Measurements from ENCODE around the gene GATAD2B. TPM values are rescaled to one million over a fixed set of nuclear protein-coding genes. Genes with fewer than 3 reads are reported as not detected.

The GATAD2B gene
- total and polyA plus RNA-seq, 2 donors (not counting 3 experiments of a cell fraction or from before 2014, with no cell fraction given): 8.5 to 46.3 TPM

DNA sequence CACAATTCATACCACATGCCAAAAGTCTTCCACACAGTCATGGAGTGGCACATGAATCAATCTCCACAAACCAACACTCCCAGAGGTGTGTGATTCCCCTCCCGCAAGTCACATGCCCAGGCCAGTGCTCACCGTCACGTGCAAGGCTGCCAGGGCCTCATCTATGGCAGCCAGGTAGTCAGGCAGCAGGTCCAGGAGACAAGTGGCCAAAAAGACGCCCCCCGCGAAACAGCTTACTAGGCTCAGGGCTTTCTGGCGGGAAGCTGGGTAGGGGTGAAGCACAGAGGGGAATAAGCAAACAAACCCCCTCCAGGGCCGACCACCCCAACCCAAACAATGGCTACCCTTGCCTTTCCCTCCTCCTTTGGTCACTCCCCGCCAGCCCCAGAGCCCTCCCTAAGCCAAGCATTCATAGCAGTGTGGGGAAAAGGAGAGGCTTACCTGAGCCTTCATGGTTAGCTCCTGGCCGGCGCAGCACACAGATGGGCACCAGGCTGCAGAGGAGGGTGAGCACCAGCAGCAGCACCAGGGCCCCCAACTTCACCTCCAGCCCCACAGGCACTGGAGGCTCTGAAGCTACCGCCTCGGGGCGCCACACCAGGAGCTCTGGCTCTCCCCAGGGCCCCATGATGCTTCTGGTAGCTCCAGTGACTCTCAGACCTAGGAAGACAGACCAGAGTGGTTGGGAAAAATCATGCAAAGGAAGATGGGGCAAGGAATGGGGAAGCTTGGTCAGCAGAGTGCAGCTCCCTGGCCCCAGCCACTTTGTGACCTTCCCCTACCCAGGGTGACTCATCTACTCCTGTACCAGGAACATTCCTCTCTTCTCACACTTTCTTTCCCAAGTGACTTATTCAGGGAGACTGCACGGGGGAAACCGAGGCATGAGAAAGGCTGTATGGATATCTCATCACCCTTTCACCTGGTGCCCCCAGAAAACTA is 39.6 kb upstream of the GATAD2B start:
- Histone ChIP-seq H3K4me1 (ENCODE audit: control insufficient read depth, extremely low read depth, insufficient read depth, low read length) (peaks cover 44% of the 10 kb centered on the region), H2AFZ (ENCODE audit: low read depth, low read length) (no peak overlapping the region), H3K4me2 (ENCODE audit: insufficient read depth, low read length) (peak overlapping the region; percentile 72), H3K9me1 (replicated peaks; ENCODE audit: control insufficient read depth, extremely low read depth, insufficient read depth, low read length) (no peaks in the 10 kb centered on the region), H3K79me2 (ENCODE audit: control insufficient read depth, insufficient read depth, low read length) (peaks cover 17% of the 10 kb centered on the region), H3K9me3 (replicated peaks; ENCODE audit: control insufficient read depth, insufficient read depth, low read length) (no peaks in the 10 kb centered on the region), H3K9ac (replicated peaks; ENCODE audit: extremely low read depth, insufficient read depth, low read length) (peak overlapping the region; percentile 80), H3K36me3 (ENCODE audit: control insufficient read depth in 2 of 2, extremely low read depth in 1 of 2, insufficient read depth in 2 of 2, low read length in 2 of 2) (peaks cover 0 to 8% of the 10 kb centered on the region in 2 experiments), H3K27ac (ENCODE audit: insufficient read depth, low read depth, low read length) (peak overlapping the region; percentile 64), H3K4me3 (replicated peaks in 1 of 3; ENCODE audit: insufficient read depth in 1 of 3, low read depth in 1 of 3, low read length in 3 of 3) (peak overlapping the region; percentile 27 to 73 (median 55)), H3K27me3 (ENCODE audit: control insufficient read depth in 2 of 2, insufficient read depth in 2 of 2, low read length in 2 of 2) (no peaks in the 10 kb centered on the region), H4K20me1 (replicated peaks; ENCODE audit: control insufficient read depth, extremely low read depth, insufficient read depth, low read length) (no peaks in the 10 kb centered on the region)
- peak; percentile 86 for FAIRE-seq
- TF ChIP-seq, protein P1, sequence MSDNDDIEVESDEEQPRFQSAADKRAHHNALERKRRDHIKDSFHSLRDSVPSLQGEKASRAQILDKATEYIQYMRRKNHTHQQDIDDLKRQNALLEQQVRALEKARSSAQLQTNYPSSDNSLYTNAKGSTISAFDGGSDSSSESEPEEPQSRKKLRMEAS (IDR thresholded peaks at IDR 0.05; ENCODE audit: insufficient read depth, insufficient read length): no peak
- TF ChIP-seq, protein P2, sequence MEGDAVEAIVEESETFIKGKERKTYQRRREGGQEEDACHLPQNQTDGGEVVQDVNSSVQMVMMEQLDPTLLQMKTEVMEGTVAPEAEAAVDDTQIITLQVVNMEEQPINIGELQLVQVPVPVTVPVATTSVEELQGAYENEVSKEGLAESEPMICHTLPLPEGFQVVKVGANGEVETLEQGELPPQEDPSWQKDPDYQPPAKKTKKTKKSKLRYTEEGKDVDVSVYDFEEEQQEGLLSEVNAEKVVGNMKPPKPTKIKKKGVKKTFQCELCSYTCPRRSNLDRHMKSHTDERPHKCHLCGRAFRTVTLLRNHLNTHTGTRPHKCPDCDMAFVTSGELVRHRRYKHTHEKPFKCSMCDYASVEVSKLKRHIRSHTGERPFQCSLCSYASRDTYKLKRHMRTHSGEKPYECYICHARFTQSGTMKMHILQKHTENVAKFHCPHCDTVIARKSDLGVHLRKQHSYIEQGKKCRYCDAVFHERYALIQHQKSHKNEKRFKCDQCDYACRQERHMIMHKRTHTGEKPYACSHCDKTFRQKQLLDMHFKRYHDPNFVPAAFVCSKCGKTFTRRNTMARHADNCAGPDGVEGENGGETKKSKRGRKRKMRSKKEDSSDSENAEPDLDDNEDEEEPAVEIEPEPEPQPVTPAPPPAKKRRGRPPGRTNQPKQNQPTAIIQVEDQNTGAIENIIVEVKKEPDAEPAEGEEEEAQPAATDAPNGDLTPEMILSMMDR (IDR thresholded peaks at IDR 0.05; ENCODE audit: extremely low read depth in 1 of 2, insufficient read depth in 1 of 2, low read depth in 1 of 2, low read length in 2 of 2): no peak
- peak; percentile 48 for TF ChIP-seq FOS (IDR thresholded peaks at IDR 0.05; ENCODE audit: borderline replicate concordance, insufficient read depth, low read length)
- no peak for TF ChIP-seq POLR2A (IDR thresholded peaks at IDR 0.05; ENCODE audit: low read depth, low read length)
- TF ChIP-seq GATA2 (IDR thresholded peaks at IDR 0.05; ENCODE audit: insufficient read depth, insufficient read length, low read depth, low read length): no peak
- no peak for TF ChIP-seq POLR2AphosphoS5 (IDR thresholded peaks at IDR 0.05; ENCODE audit: insufficient read depth, low read depth, low read length)
- peak; percentile 37 for TF ChIP-seq JUN (IDR thresholded peaks at IDR 0.05; ENCODE audit: borderline replicate concordance, insufficient read depth, insufficient read length, low read depth)
- TF ChIP-seq MYC (IDR thresholded peaks at IDR 0.05; ENCODE audit: low read depth, low read length): no peak
- no peak for TF ChIP-seq EZH2 (IDR thresholded peaks at IDR 0.05; ENCODE audit: borderline replicate concordance, low read depth, low read length, severe bottlenecking)
- BruUV-seq (replicated peaks): no TSS peak
- DNase-seq (ENCODE audit: low read depth, low spot score): peak; percentile 48
- intact Hi-C loops (cut with micrococcal nuclease): loop anchor here (1.0 to 5.0 kb wide), 6 partner anchors 14 to 80 kb away; partner anchors contain the start of genes DENND4B, JTB, RAB13 and RPS27
- POLR2A ChIA-PET: interaction anchor here (1.0 to 1.5 kb wide), 3 partner anchors 9 to 16 kb away, joined by 3 to 5 read pairs (median 4); partner anchors contain the start of genes DENND4B and JTB
- dilution Hi-C loops (cut with MboI; ENCODE audit: extremely low pct_ligation_motif_present, low sequenced_read_pairs): no loop called here
- CTCF ChIA-PET: interaction anchor here (1.1 to 3.0 kb wide), 7 partner anchors 15 to 182 kb away, joined by 3 to 21 read pairs (median 6); partner anchors contain the start of genes DENND4B, GATAD2B, JTB and RAB13

All from endothelial cell of umbilical vein (primary cell).